Choroid plexus epithelial cell (primary cell): ENCODE data around the gene HBZ.

Experiments
- DNase-seq: peaks from one replicate; pipeline ENCODE4 v3.0.0-alpha.2; 2010; ENCODE audit warnings: low read depth
- H3K4me3 ChIP-seq: 2 replicates; pipeline ENCODE4 v1.5.1; 2011; ENCODE audit warnings: low read depth, mild to moderate bottlenecking, control low read depth, low read length, moderate library complexity
- TF ChIP-seq, protein P1 (sequence below): conservative IDR thresholded peaks from 2 replicates; pipeline ENCODE4 v1.5.1; 2011; ENCODE audit warnings: low read depth, mild to moderate bottlenecking, control low read depth, inconsistent platforms, low read length, moderate library complexity

The HBZ gene

GRCh38 chr16:114327-114726 lies 38.1 kb upstream of the HBZ start:
- no peak for DNase-seq
- TF ChIP-seq, protein P1, sequence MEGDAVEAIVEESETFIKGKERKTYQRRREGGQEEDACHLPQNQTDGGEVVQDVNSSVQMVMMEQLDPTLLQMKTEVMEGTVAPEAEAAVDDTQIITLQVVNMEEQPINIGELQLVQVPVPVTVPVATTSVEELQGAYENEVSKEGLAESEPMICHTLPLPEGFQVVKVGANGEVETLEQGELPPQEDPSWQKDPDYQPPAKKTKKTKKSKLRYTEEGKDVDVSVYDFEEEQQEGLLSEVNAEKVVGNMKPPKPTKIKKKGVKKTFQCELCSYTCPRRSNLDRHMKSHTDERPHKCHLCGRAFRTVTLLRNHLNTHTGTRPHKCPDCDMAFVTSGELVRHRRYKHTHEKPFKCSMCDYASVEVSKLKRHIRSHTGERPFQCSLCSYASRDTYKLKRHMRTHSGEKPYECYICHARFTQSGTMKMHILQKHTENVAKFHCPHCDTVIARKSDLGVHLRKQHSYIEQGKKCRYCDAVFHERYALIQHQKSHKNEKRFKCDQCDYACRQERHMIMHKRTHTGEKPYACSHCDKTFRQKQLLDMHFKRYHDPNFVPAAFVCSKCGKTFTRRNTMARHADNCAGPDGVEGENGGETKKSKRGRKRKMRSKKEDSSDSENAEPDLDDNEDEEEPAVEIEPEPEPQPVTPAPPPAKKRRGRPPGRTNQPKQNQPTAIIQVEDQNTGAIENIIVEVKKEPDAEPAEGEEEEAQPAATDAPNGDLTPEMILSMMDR = no peak
- no peak overlapping the region for H3K4me3 ChIP-seq

- TF ChIP-seq, protein P1 = no peak
Measured at GRCh38 chr16:116015-116414, 36.4 kb upstream of the HBZ start.

DNA sequence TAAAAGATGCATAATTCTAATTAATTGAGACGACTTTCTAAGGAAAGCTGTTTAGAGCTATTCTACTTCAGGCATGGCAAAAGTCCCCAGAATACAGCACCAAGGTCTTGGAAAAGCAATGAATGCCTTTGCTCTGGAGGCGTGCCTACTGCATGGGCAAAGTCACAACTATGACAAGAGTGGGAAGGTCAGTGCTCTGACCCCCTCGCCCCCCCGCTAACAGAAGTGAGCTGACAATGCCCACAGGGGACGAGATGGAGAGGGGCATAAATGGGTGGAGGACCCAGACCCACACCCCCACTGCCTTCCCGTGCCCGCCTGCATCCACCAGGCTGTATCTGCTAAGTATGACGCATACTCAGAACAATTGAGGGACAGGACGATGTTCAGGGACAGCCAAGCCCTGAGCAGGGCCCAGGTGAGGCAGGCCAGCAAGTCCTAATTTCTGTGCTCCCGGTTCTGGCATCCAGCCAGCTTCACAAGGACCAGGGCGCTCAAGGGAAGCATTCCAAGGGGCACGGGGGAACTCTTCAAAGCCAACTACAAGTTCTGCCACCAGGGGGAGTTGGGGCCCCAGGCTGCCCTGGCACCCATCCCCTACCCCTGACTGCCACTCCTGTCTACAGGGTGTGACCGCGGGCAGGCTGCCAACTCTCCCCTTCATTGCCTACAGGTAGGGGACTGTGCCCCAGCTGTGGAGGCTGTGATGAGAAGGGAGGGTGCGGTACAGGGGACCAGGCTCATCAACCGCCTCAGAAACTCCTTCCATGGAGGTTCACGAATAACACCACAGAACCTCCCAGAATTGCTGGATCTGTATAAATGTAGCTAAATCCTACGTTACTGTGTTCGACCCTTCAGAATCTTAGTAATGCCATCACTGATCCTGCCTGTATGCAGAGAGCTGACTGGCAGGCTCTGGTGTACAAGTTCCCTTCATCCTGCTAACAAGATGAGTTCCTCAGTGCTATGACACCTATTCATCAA lies 34.8 kb upstream of the HBZ start:
- peak; percentile 44 for DNase-seq
- TF ChIP-seq, protein P1 = peak; percentile 80
- H3K4me3 ChIP-seq = no peak overlapping the region

More at GRCh38 chr16:116015-116414, 36.4 kb upstream of the HBZ start:
- DNase-seq = no peak
- H3K4me3 ChIP-seq = no peak overlapping the region

DNA sequence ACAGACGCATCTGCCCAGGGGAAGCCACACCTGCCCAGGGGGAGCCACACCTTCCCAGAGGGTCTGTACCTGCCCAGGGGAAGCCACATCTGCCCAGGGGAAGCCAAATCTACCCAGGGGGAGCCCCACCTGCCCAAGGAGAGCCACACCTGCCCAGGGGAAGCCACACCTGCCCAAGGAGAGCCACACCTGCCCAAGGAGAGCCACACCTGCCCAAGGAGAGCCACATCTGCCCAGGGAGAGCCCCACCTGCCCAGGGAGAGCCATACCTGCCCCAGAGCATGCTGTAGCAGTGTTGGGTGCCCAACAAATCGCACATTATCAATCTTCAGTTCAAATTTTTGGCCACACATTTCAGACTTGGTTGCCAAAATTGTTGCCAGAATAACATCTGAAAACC lies 33.6 kb upstream of the HBZ start:
- no peak for DNase-seq
- TF ChIP-seq, protein P1 = no peak
- no peak overlapping the region for H3K4me3 ChIP-seq

DNA sequence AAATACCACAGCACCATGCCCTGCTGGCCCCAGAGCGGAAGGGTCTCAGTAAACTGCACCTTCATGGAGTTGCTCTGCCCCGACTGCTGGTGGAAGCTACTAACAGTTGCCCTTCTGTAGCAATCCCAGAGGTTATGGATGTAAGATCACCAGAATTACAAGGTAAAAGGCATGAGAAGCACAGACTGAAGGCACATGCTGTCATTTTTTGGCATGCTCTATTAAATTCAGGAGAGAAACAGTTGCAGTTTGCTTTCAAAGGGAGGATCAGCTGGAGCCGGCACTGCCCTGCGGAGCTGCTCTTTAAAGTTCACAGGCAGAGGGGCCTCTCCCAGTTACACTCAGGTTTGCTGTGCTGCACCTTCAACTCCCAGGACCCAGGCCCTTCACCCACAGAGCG lies 33.1 kb upstream of the HBZ start:
- no peak for DNase-seq
- TF ChIP-seq, protein P1 = no peak
- no peak overlapping the region for H3K4me3 ChIP-seq

- TF ChIP-seq, protein P1 = no peak
- no peak overlapping the region for H3K4me3 ChIP-seq
- no peak for DNase-seq
Measured at GRCh38 chr16:119835-120491, 32.5 kb upstream of the HBZ start.
